PC-3 (cell line): ENCODE results near the gene TNIP1. TPM values are rescaled to one million over a fixed set of nuclear protein-coding genes. Genes with fewer than 3 reads are reported as not detected.
A peak's percentile ranks its signal among the peaks of the same experiment; 100 is the strongest.

Experiments
- ATAC-seq: fragments of 200-7000 bp; cut with Tn5 transposase; 2 replicates; pipeline ENCODE4 v1.9.1; 2020; ENCODE audit warnings: mild to moderate bottlenecking, moderate library complexity
- BruUV-seq: library from RNA; stranded (reverse); fragments of 400-500 nt; replicated peaks from 2 replicates; lab custom pipeline; 2021; lab: Mats Ljungman, UMichigan
- CTCF ChIA-PET: fragments of 300-600 bp; sonication (Branson Sonifier 250); formaldehyde crosslinking; loops from one replicate; lab custom pipeline; 2022; ENCODE audit warnings: antibody characterized with exemption; lab: Charles Lee
- POLR2A ChIA-PET: fragments of 300-600 bp; sonication (Branson Sonifier 250); formaldehyde crosslinking; loops from one replicate; lab custom pipeline; 2022; ENCODE audit warnings: antibody characterized with exemption; ENCODE audit not compliant: unreplicated experiment; lab: Charles Lee
- DNase-seq: peaks from one replicate; pipeline ENCODE4 v3.0.0-alpha.2; 2015
- H2AFZ ChIP-seq: fragments of 300-600 bp; sonication (generic); 2 replicates; pipeline ENCODE4 v1.6.0; 2016; ENCODE audit warnings: antibody characterized with exemption, low read length
- H3F3A ChIP-seq: fragments of 300-600 bp; sonication (generic); one replicate; pipeline ENCODE4 v1.6.0; 2017; ENCODE audit warnings: antibody characterized with exemption, low read length, control low read depth, mild to moderate bottlenecking; ENCODE audit not compliant: unreplicated experiment
- H3K27ac ChIP-seq: fragments of 300-600 bp; sonication (generic); 2 replicates; pipeline ENCODE4 v1.5.1; 2016; ENCODE audit warnings: mild to moderate bottlenecking, low read length
- H3K27me3 ChIP-seq: fragments of 300-600 bp; sonication (generic); 2 replicates; pipeline ENCODE4 v1.6.1; 2016; ENCODE audit warnings: low read length, mixed read lengths
- H3K36me3 ChIP-seq: fragments of 300-600 bp; sonication (generic); 2 replicates; pipeline ENCODE4 v1.6.1; 2016; ENCODE audit warnings: low read depth, mixed run types, low read length, mixed read lengths
- H3K4me1 ChIP-seq: fragments of 300-600 bp; sonication (generic); 2 replicates; pipeline ENCODE4 v1.5.1; 2016; ENCODE audit warnings: low read length; ENCODE audit not compliant: insufficient read depth
- H3K4me2 ChIP-seq: fragments of 300-600 bp; sonication (generic); 2 replicates; pipeline ENCODE4 v1.6.0; 2016; ENCODE audit warnings: low read length
- H3K4me3 ChIP-seq: fragments of 300-600 bp; sonication (generic); 2 replicates; pipeline ENCODE4 v1.5.1; 2016; ENCODE audit warnings: mild to moderate bottlenecking, low read length, mixed read lengths
- H3K79me2 ChIP-seq: fragments of 300-600 bp; sonication (generic); 2 replicates; pipeline ENCODE4 v1.6.1; 2017; ENCODE audit warnings: low read length, mixed read lengths
- H3K9ac ChIP-seq: fragments of 300-600 bp; sonication (generic); 2 replicates; pipeline ENCODE4 v1.6.0; 2016; ENCODE audit warnings: mild to moderate bottlenecking, low read length
- H3K9me2 ChIP-seq: fragments of 300-600 bp; sonication (generic); replicated peaks from 2 replicates; pipeline ENCODE4 v1.6.1; 2016; ENCODE audit warnings: mixed run types, low read length, mixed read lengths
- H3K9me3 ChIP-seq: fragments of 300-600 bp; sonication (generic); 2 replicates; pipeline ENCODE4 v1.6.1; 2016; ENCODE audit warnings: low read length, mixed read lengths
- H4K20me1 ChIP-seq: fragments of 300-600 bp; sonication (generic); 2 replicates; pipeline ENCODE4 v1.6.1; 2016; ENCODE audit warnings: low read length, mixed read lengths
- EZH2 ChIP-seq: fragments of 300-600 bp; sonication (generic); IDR thresholded peaks from one replicate; pipeline ENCODE4 v1.6.1; 2017; ENCODE audit warnings: antibody characterized with exemption, mild to moderate bottlenecking, low read length; ENCODE audit not compliant: unreplicated experiment
- EZH2phosphoT487 ChIP-seq: fragments of 300-600 bp; sonication (generic); IDR thresholded peaks from 2 replicates; pipeline ENCODE4 v1.6.1; 2018; ENCODE audit warnings: mild to moderate bottlenecking, antibody characterized with exemption, low read length, borderline replicate concordance
- intact Hi-C: fragments of 100-400 bp; cut with micrococcal nuclease; formaldehyde crosslinking; loops from 2 replicates; pipeline ENCODE4 v1.9.0; 2023
- total RNA-seq: library from RNA; depleted of rRNA; stranded (reverse); fragments of >200 nt; gene quantifications from 2 replicates; pipeline ENCODE4 v1.2.3, GENCODE V29; 2014
- TF ChIP-seq, protein P1 (sequence below): fragments of 300-600 bp; sonication (generic); conservative IDR thresholded peaks from 2 replicates; pipeline ENCODE4 v1.5.1; 2017; ENCODE audit warnings: antibody characterized with exemption, low read depth, mild to moderate bottlenecking, low read length

Gene TNIP1
- total RNA-seq, 1 experiment from 2014 or later: 90.0 TPM

DNA sequence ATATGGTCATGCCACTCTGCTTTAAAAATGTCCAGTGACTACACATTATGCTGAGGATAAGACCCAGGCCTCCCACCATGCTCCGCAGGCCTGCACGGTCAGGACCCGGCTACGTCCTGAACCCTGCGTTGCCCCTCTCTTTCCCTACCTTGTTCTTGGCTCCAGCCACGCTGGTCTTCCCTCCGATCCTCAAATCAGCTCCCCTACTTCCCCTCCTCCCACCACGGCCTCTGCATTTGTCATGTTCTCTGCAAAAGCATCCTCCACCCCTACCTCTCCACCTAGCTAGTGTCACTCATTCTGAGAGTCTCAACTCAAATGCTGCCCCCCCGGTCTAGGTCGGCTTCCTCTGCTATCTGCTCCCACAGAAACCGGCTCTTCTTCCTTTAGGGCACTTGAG is 49.3 kb downstream of the TNIP1 start:
- Histone ChIP-seq H3K9ac (no peak overlapping the region), H3F3A (no peaks in the 10 kb centered on the region), H3K9me3 (no peaks in the 10 kb centered on the region), H3K9me2 (no peaks in the 10 kb centered on the region), H3K79me2 (no peaks in the 10 kb centered on the region), H3K4me1 (peaks cover 11% of the 10 kb centered on the region), H3K4me3 (no peak overlapping the region), H4K20me1 (no peaks in the 10 kb centered on the region), H3K27ac (no peak overlapping the region), H3K36me3 (peaks cover 60% of the 10 kb centered on the region), H2AFZ (no peak overlapping the region), H3K27me3 (no peaks in the 10 kb centered on the region), H3K4me2 (no peak overlapping the region)
- ATAC-seq (no peak), DNase-seq (no peak)
- intact Hi-C loops: no loop called here
- TF ChIP-seq EZH2phosphoT487 (no peak), EZH2 (no peak)
- TF ChIP-seq, protein P1, sequence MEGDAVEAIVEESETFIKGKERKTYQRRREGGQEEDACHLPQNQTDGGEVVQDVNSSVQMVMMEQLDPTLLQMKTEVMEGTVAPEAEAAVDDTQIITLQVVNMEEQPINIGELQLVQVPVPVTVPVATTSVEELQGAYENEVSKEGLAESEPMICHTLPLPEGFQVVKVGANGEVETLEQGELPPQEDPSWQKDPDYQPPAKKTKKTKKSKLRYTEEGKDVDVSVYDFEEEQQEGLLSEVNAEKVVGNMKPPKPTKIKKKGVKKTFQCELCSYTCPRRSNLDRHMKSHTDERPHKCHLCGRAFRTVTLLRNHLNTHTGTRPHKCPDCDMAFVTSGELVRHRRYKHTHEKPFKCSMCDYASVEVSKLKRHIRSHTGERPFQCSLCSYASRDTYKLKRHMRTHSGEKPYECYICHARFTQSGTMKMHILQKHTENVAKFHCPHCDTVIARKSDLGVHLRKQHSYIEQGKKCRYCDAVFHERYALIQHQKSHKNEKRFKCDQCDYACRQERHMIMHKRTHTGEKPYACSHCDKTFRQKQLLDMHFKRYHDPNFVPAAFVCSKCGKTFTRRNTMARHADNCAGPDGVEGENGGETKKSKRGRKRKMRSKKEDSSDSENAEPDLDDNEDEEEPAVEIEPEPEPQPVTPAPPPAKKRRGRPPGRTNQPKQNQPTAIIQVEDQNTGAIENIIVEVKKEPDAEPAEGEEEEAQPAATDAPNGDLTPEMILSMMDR: no peak
- no TSS peak for BruUV-seq
- ChIA-PET CTCF (no interaction called here), POLR2A (no interaction called here)

DNA sequence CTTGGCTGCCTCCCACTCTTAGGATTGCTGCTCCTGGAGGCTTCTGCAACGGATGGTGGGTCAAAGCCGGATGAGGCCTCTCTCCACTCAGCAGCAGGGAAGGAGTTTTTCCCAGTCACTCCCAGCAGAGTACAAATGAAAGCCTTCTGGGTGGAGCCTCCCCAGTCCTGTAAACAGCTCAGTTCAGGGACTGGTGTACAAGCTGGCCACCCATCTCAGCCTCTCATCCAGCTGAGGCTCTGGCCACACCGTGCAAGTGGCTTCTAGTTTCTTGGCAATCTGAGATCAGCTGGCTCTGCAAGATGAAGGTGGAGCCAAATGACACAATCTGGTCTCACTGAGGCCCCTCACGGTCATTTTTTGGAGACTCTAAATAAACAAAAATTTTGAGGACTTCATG is 50.5 kb downstream of the TNIP1 start:
- intact Hi-C loops: no loop called here
- no TSS peak for BruUV-seq
- Histone ChIP-seq H3F3A (no peaks in the 10 kb centered on the region), H3K36me3 (peaks cover 50% of the 10 kb centered on the region), H3K27ac (no peak overlapping the region), H3K4me3 (no peak overlapping the region), H3K27me3 (no peaks in the 10 kb centered on the region), H3K79me2 (no peaks in the 10 kb centered on the region), H2AFZ (no peak overlapping the region), H3K9me2 (no peaks in the 10 kb centered on the region), H3K4me1 (peaks cover 10% of the 10 kb centered on the region), H4K20me1 (no peaks in the 10 kb centered on the region), H3K9ac (no peak overlapping the region), H3K4me2 (no peak overlapping the region), H3K9me3 (no peaks in the 10 kb centered on the region)
- TF ChIP-seq, protein P1: no peak
- TF ChIP-seq EZH2phosphoT487 (no peak), EZH2 (no peak)
- CTCF ChIA-PET: no interaction called here
- DNase-seq (no peak), ATAC-seq (no peak)
- POLR2A ChIA-PET: no interaction called here

DNA sequence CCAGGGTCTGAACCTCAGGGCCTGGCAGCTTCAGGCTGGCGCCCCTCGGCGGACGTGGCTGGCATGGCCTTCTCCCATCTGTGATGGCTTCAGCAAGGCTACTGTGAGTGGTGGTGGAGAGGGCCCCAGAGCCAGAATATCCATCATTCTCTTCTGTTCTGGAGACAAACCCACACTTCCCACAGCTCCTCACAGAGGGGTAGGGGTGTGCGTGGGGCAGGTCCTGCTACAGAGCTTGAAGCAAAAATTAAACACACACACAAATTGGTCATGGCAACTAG is 50.8 kb downstream of the TNIP1 start:
- Histone ChIP-seq H3K4me3 (no peak overlapping the region), H3K36me3 (peaks cover 46% of the 10 kb centered on the region), H3K4me2 (no peak overlapping the region), H2AFZ (no peak overlapping the region), H3K27me3 (no peaks in the 10 kb centered on the region), H3K27ac (no peak overlapping the region), H3K79me2 (no peaks in the 10 kb centered on the region), H3F3A (no peaks in the 10 kb centered on the region), H3K9me3 (no peaks in the 10 kb centered on the region), H4K20me1 (no peaks in the 10 kb centered on the region), H3K9ac (no peak overlapping the region), H3K4me1 (peaks cover 6% of the 10 kb centered on the region), H3K9me2 (no peaks in the 10 kb centered on the region)
- BruUV-seq: TSS peak; percentile 72
- TF ChIP-seq, protein P1: no peak
- TF ChIP-seq EZH2phosphoT487: no peak
- TF ChIP-seq EZH2: no peak
- intact Hi-C loops: no loop called here
- no peak for DNase-seq
- ATAC-seq: no peak
- ChIA-PET CTCF (interaction anchor here (0.9 kb wide), 1 partner anchor 28 kb away, joined by 4 read pairs; no protein-coding TSS in a partner anchor), POLR2A (no interaction called here)
